ENCODE measurements around the gene PLS1. TPM values are rescaled to one million over a fixed set of nuclear protein-coding genes. Genes with fewer than 3 reads are reported as not detected.

Gene PLS1
- 0.26 and 0.97 TPM in 2 replicates for total RNA-seq

DNA sequence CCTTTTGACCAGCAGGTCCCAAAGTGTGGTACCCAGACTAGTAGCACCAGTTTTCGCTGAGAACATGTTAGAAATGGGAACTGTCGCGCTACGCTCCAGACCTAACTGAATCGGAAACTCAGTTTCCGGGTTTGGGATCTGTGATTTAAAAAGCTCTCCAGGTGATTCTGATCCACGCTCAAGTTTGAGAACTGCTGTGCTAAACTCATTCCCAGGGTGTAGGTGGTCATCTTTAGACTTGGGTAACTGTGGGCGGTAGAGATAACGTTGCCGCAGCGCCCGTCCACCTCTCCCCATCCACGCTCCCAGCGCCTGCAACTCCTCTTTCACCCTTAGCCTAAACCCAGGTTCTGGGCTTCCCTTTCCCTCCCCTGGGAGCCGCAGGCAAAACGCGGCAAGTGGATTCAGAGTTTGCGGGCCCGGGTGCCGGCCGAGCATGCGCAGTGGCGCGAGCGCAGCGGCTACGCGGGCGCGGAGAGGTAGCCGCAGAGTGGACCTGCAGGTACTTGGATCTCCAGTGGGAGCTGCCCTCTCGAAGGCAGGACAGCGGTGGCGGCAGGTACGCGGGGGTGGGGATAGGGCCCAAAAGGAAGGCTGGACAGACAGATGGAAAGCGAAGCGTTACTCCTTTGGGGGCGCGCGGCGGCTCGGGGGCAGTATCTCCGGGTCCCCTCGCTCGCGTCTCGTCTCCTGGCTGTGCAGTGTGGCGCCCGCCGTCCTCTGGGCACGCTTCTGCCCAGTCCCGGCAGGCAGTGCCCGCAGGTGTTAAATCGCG, at the start of gene PLS1:
TSS of gene PLS1 (plus strand) at position 443 of the 775 bp plus-strand sequence. CDS start 67,845 bp downstream, outside the sequence.

DNA sequence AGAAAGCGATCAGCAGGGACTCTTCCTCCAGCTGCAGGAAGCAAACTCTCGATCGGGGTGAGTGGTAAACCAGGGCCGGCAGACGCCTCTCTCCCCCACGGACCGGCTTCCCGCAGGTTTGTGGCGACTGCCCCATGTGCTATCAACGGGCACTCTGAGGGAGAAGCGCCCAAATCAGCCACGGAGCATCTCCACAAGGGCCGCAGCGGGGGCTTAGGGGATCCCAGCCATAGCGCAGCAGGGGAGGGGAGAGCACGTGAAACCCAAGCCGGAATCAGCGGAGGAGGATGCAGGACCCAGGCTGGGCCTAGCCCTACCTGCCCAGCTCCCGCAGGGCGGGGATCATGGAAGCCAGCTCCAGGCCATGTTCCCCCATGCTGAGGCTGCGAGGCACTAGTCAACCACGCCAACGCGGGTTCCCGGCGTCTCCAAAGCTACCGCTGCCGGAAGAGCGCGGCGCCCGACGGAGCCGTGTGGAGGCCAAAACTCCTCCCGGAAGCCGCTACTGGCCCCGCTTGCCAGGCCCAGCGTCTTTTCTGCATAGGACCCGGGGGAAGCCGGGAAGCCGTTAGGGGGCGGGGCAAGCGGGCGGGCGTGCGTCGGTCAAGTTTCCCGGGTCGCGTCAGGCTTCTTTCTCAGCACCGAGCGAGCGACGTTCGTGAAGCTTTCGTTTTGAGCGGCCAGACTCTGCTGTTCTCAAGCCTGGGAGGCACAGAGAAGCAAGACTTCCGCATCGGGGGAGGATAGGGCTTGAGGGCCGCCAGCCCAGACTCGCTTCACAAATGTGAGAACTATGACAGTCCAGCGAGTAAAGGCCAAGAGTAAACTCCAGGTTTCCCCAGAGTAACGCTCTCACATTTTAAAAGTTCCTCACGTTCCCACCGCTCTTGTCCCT, 17.6 kb upstream of the PLS1 start, which contains the start of gene ATR:
TSS of gene ATR (minus strand) at position 405 of the 895 bp plus-strand sequence. CDS start at position 376, 29 bp downstream.

GRCh38 chr3:142723968-142724681, 127.9 kb downstream of the PLS1 start, which contains the start of gene TRPC1:
TRPC1 (plus strand) TSS chr3:142724034; CDS start chr3:142724560, 526 bp downstream.

Small RNAs within 50 kb of the gene (small RNA-seq; reads per million reads assigned to genes)
- not detected for gene RNA5SP143

Other genes starting within 250 kb of the PLS1 start
- 79.1 and 81.1 TPM in 2 replicates for gene XRN1, start 148.4 kb upstream of the PLS1 start, total RNA-seq
- 26.8 and 35.0 TPM in 2 replicates for gene ATR, start 17.7 kb upstream of the PLS1 start, total RNA-seq
- gene TRPC1, start 127.6 kb downstream of the PLS1 start, total RNA-seq: 29.0 and 40.8 TPM in 2 replicates